ENCODE results near the gene SPATS2. TPM values are rescaled to one million over a fixed set of nuclear protein-coding genes. Genes with fewer than 3 reads are reported as not detected.
"Not testable (repeated sequence)": the region's sequence is repeated elsewhere in the genome, so short reads cannot be mapped to it uniquely, and the experiment has no call there.

SPATS2 gene
- total and polyA plus RNA-seq, 9 donors, result 9.1 to 28.2 (median 15.2) TPM

- Histone ChIP-seq H3K27me3 (no peaks in the 10 kb centered on the region), H3K27ac (no peak overlapping the region), H3K4me3 (no peak overlapping the region), H3K9me3 (no peaks in the 10 kb centered on the region), H3K36me3 (no peaks in the 10 kb centered on the region), H3K4me1 (ENCODE audit: insufficient read depth) (no peaks in the 10 kb centered on the region)
- 76 to 86% (median 82%) methylated on average over 17 of the region's 17 CpGs for WGBS, 3 donors
- intact Hi-C loops (cut with DNase I), result no loop called here
- TF ChIP-seq EP300 (IDR thresholded peaks at IDR 0.05) (no peak), CTCF (IDR thresholded peaks at IDR 0.05) (no peak), POLR2A (IDR thresholded peaks at IDR 0.05) (no peak)
- no peak for DNase-seq
These were observed 34.8 kb upstream of the SPATS2 start for GRCh38 chr12:49332441-49332861.

GRCh38 chr12:49332891-49333371, 34.3 kb upstream of the SPATS2 start:
- no peaks in the 10 kb centered on the region for H3K27me3 ChIP-seq
- H3K4me3 ChIP-seq, result no peak overlapping the region
- TF ChIP-seq POLR2A (IDR thresholded peaks at IDR 0.05) (no peak), CTCF (IDR thresholded peaks at IDR 0.05) (no peak), EP300 (IDR thresholded peaks at IDR 0.05) (no peak)
- 36 to 50% (median 38%) methylated on average over 40 of the region's 40 CpGs for WGBS, 3 donors
- H3K4me1 ChIP-seq (ENCODE audit: insufficient read depth), result no peaks in the 10 kb centered on the region
- H3K27ac ChIP-seq, result no peak overlapping the region
- DNase-seq, result no peak
- intact Hi-C loops (cut with DNase I), result no loop called here
- H3K36me3 ChIP-seq, result no peaks in the 10 kb centered on the region
- no peaks in the 10 kb centered on the region for H3K9me3 ChIP-seq

- H3K27me3 ChIP-seq; DNase-seq; H3K27ac ChIP-seq; H3K4me3 ChIP-seq; intact Hi-C loops (cut with DNase I); H3K9me3 ChIP-seq; H3K36me3 ChIP-seq; H3K4me1 ChIP-seq (ENCODE audit: insufficient read depth): not testable (repeated sequence)
- WGBS, 3 donors, result 52 to 57% (median 55%) methylated on average over 21 of the region's 21 CpGs
These were observed 33.5 kb upstream of the SPATS2 start for GRCh38 chr12:49333778-49334177.

GRCh38 chr12:49334226-49334625, 33.0 kb upstream of the SPATS2 start:
- Histone ChIP-seq H3K27ac (no peak overlapping the region), H3K36me3 (no peaks in the 10 kb centered on the region), H3K4me1 (ENCODE audit: insufficient read depth) (no peaks in the 10 kb centered on the region), H3K4me3 (no peak overlapping the region), H3K9me3 (no peaks in the 10 kb centered on the region), H3K27me3 (no peaks in the 10 kb centered on the region)
- WGBS, 3 donors, result 48 to 60% (median 50%) methylated on average over 19 of the region's 19 CpGs
- no peak for DNase-seq
- TF ChIP-seq EP300 (IDR thresholded peaks at IDR 0.05) (no peak), CTCF (IDR thresholded peaks at IDR 0.05) (no peak), POLR2A (IDR thresholded peaks at IDR 0.05) (no peak)
- intact Hi-C loops (cut with DNase I), result no loop called here

DNA sequence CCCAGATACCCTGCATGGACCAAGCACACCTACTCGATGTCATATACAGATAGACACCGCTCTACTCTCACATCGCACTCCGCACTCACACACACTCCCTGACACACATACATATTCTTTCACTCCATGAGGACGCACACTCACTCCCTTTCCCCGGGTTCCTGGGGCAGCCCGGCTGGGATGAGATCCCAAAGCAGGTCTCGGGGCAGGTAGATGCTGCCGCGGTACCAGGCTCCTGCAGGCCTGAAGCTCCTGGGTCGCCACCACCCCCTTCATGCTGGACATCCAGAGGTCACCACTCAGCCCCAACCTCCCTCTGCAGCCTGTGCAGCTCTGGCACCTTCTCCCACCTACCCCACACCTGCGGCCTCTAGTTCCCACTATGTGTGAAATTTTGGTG, 32.6 kb upstream of the SPATS2 start:
- TF ChIP-seq EP300 (IDR thresholded peaks at IDR 0.05), result no peak
- no peak overlapping the region for H3K4me3 ChIP-seq
- DNase-seq, result no peak
- intact Hi-C loops (cut with DNase I), result loop anchor here in 1 of 4 donors (5.0 kb wide), 1 partner anchor 37 kb away; the partner anchor contains the start of gene PRPH
- no peaks in the 10 kb centered on the region for H3K9me3 ChIP-seq
- no peaks in the 10 kb centered on the region for H3K27me3 ChIP-seq
- 63 to 64% (median 63%) methylated on average over 12 of the region's 12 CpGs for WGBS, 3 donors
- no peaks in the 10 kb centered on the region for H3K36me3 ChIP-seq
- no peak overlapping the region for H3K27ac ChIP-seq
- no peaks in the 10 kb centered on the region for H3K4me1 ChIP-seq (ENCODE audit: insufficient read depth)

Data from ovary (tissue), 9 donors.